CD4-positive, alpha-beta T cell treated with Interleukin-6 at 100 ng/mL for 8 hours (primary cell): ENCODE results near the gene MEGF9.
"Not testable (repeated sequence)": the region's sequence is repeated elsewhere in the genome, so short reads cannot be mapped to it uniquely, and the experiment has no call there.

Experiments
- DNase-seq: peaks from one replicate; pipeline ENCODE4 v3.0.0-alpha.2; 2020; ENCODE audit warnings: mixed read lengths, low spot score

Gene MEGF9

GRCh38 chr9:120659209-120659608, 55.1 kb downstream of the MEGF9 start:
- DNase-seq: no peak

GRCh38 chr9:120655005-120655622, 59.2 kb downstream of the MEGF9 start:
- DNase-seq: no peak

- no peak for DNase-seq
Measured at GRCh38 chr9:120654272-120654671, 60.0 kb downstream of the MEGF9 start.

GRCh38 chr9:120653762-120654161, 60.5 kb downstream of the MEGF9 start:
- DNase-seq: no peak

GRCh38 chr9:120652934-120653333, 61.3 kb downstream of the MEGF9 start:
- no peak for DNase-seq

GRCh38 chr9:120650352-120650751, 63.9 kb downstream of the MEGF9 start:
- DNase-seq: no peak

GRCh38 chr9:120648581-120649197, 65.6 kb downstream of the MEGF9 start:
- DNase-seq: no peak

GRCh38 chr9:120646948-120647347, 67.3 kb downstream of the MEGF9 start:
- no peak for DNase-seq

GRCh38 chr9:120645760-120646159, 68.5 kb downstream of the MEGF9 start:
- no peak for DNase-seq

- no peak for DNase-seq
Measured at GRCh38 chr9:120643061-120643460, 71.2 kb downstream of the MEGF9 start.

- DNase-seq: no peak
Measured at GRCh38 chr9:120642129-120642770, 72.0 kb downstream of the MEGF9 start.

- not testable (repeated sequence) for DNase-seq
Measured at GRCh38 chr9:120640874-120641273, 73.4 kb downstream of the MEGF9 start.

GRCh38 chr9:120640380-120640779, 73.9 kb downstream of the MEGF9 start:
- no peak for DNase-seq

- DNase-seq: no peak
Measured at GRCh38 chr9:120637919-120638318, 76.4 kb downstream of the MEGF9 start.

GRCh38 chr9:120636194-120636957, 77.9 kb downstream of the MEGF9 start:
- no peak for DNase-seq

- no peak for DNase-seq
Measured at GRCh38 chr9:120635011-120635410, 79.3 kb downstream of the MEGF9 start.

GRCh38 chr9:120630333-120630732, 83.9 kb downstream of the MEGF9 start:
- DNase-seq: no peak

GRCh38 chr9:120628925-120629497, 85.3 kb downstream of the MEGF9 start:
- DNase-seq: not testable (repeated sequence)

GRCh38 chr9:120628207-120628924, 85.9 kb downstream of the MEGF9 start:
- DNase-seq: no peak

- DNase-seq: no peak
Measured at GRCh38 chr9:120627073-120627472, 87.2 kb downstream of the MEGF9 start.

GRCh38 chr9:120626512-120626911, 87.8 kb downstream of the MEGF9 start:
- no peak for DNase-seq

GRCh38 chr9:120625222-120625621, 89.0 kb downstream of the MEGF9 start:
- DNase-seq: no peak
